Kidney (tissue), 14 donors: ENCODE measurements around the gene REXO5. TPM values are rescaled to one million over a fixed set of nuclear protein-coding genes. Genes with fewer than 3 reads are reported as not detected.

ENCODE experiments used
- DNase-seq, 5 donors: peaks; one replicate each; pipeline ENCODE4 v3.0.0-alpha.2; 2013 to 2020
- FAIRE-seq: peaks from 2 replicates; lab custom pipeline; 2012; peaks lifted over from hg19 to GRCh38; lab: Jason Lieb, UNC
- H3K27ac ChIP-seq, 2 donors: one replicate each; pipeline ENCODE4 v1.7.0; 2013; ENCODE audit warnings: low read depth in 2 of 2, low read length in 2 of 2, inconsistent platforms in 1 of 2
- H3K27me3 ChIP-seq: one replicate; pipeline ENCODE4 v1.7.1; 2013; ENCODE audit warnings: low read length, inconsistent platforms; ENCODE audit not compliant: control insufficient read depth, insufficient read depth
- H3K36me3 ChIP-seq, 3 donors: one replicate each; pipeline versions ENCODE4 v1.7.0 to v1.7.1; 2013; ENCODE audit warnings: low read length in 3 of 3, control low read depth in 1 of 3, inconsistent platforms in 1 of 3; ENCODE audit not compliant: insufficient read depth in 3 of 3, control insufficient read depth in 2 of 3
- H3K4me1 ChIP-seq, 3 donors: one replicate each; pipeline versions ENCODE4 v1.7.0 to v1.7.1; 2013; ENCODE audit warnings: low read length in 3 of 3, inconsistent platforms in 1 of 3, low read depth in 1 of 3; ENCODE audit not compliant: control insufficient read depth in 2 of 3, insufficient read depth in 2 of 3
- H3K4me3 ChIP-seq, 3 donors: one replicate each; pipeline versions ENCODE4 v1.7.0 to v1.8.1; 2013; ENCODE audit warnings: low read length in 3 of 3, control low read depth in 1 of 3, inconsistent platforms in 1 of 3
- H3K9ac ChIP-seq, 3 donors: one replicate each; pipeline versions ENCODE4 v1.7.0 to v1.7.1; 2013; ENCODE audit warnings: low read length in 3 of 3, control low read depth in 1 of 3, inconsistent platforms in 1 of 3
- H3K9me3 ChIP-seq, 3 donors: one replicate each; pipeline versions ENCODE4 v1.7.0 to v1.7.1; 2013; ENCODE audit warnings: low read length in 3 of 3, control low read depth in 1 of 3, inconsistent platforms in 1 of 3; ENCODE audit not compliant: control insufficient read depth in 2 of 3, insufficient read depth in 1 of 3
- intact Hi-C: fragments of 100-400 bp; cut with DNase I; formaldehyde crosslinking; loops from one replicate; pipeline ENCODE4 v1.11.1; 2022
- polyA plus RNA-seq: library from polyadenylated mRNA; stranded (reverse); fragments of 350-450 nt; fragmentation: Illumina TruSeq; extraction: RNeasy Lipid Tissue Mini Kit (QIAGEN cat#74804); gene quantifications from one replicate; pipeline ENCODE4 v1.2.3, GENCODE V29; 2014; ENCODE audit warnings: low read depth, low replicate concordance; ENCODE audit not compliant: insufficient read depth
- total RNA-seq: library from RNA; stranded (reverse); fragmentation: NEBNext Ultra II Directional; extraction: Animal tissue kit (Norgen Biotek cat#: 25700); gene quantifications from one replicate; pipeline ENCODE4 v1.2.1, GENCODE V29; 2021
- TF ChIP-seq, protein P1 (sequence below): IDR thresholded peaks from 3 replicates; pipeline ENCODE4 v1.5.1; 2012; ENCODE audit warnings: mild to moderate bottlenecking, moderate library complexity, borderline replicate concordance; ENCODE audit not compliant: insufficient read depth; ENCODE audit errors: extremely low read depth
- donor health status: control.
- donor health status: control.
- donor health status: control.
- donor health status: control.
- donor health status: control.
- donor health status: DM: yes; HTN: yes; CAD: no.
- donor health status: Normal renal cell carcinoma (clear cell type).

The REXO5 gene
- total and polyA plus RNA-seq, 2 donors from 2014 or later, result 1.6 to 2.1 TPM

DNA sequence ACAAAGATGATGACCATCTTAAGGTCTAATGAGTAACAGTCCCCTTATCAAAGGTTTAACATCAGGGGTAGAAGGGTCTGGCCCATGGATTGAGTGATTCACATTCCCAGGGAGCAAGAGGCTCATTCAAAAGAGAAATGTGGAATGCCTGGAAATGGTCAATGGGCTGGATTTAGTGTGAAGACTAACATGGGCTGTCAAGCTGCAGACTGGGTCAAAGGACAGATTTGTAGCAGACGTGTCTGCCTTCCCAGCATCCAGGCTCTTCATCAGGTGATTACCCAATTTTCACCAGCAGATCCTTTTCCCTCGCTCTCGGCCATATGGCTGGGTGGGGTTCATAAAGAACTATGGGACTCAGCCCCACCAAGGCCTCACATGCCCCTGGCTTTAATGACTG, 67.0 kb downstream of the REXO5 start:
- H3K4me3 ChIP-seq, result no peak overlapping the region
- H3K4me1 ChIP-seq, result peaks cover 0 to 47% (median 16%) of the 10 kb centered on the region in 3 donors
- TF ChIP-seq, protein P1, sequence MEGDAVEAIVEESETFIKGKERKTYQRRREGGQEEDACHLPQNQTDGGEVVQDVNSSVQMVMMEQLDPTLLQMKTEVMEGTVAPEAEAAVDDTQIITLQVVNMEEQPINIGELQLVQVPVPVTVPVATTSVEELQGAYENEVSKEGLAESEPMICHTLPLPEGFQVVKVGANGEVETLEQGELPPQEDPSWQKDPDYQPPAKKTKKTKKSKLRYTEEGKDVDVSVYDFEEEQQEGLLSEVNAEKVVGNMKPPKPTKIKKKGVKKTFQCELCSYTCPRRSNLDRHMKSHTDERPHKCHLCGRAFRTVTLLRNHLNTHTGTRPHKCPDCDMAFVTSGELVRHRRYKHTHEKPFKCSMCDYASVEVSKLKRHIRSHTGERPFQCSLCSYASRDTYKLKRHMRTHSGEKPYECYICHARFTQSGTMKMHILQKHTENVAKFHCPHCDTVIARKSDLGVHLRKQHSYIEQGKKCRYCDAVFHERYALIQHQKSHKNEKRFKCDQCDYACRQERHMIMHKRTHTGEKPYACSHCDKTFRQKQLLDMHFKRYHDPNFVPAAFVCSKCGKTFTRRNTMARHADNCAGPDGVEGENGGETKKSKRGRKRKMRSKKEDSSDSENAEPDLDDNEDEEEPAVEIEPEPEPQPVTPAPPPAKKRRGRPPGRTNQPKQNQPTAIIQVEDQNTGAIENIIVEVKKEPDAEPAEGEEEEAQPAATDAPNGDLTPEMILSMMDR, result no peak
- intact Hi-C loops, result no loop called here
- H3K36me3 ChIP-seq, result no peaks in the 10 kb centered on the region
- H3K27me3 ChIP-seq, result no peaks in the 10 kb centered on the region
- H3K9ac ChIP-seq, result no peak overlapping the region
- DNase-seq (no peak), FAIRE-seq (no peak)
- H3K9me3 ChIP-seq, result no peaks in the 10 kb centered on the region
- H3K27ac ChIP-seq, result peak overlapping the region in 1 of 2 donors; percentile 45

DNA sequence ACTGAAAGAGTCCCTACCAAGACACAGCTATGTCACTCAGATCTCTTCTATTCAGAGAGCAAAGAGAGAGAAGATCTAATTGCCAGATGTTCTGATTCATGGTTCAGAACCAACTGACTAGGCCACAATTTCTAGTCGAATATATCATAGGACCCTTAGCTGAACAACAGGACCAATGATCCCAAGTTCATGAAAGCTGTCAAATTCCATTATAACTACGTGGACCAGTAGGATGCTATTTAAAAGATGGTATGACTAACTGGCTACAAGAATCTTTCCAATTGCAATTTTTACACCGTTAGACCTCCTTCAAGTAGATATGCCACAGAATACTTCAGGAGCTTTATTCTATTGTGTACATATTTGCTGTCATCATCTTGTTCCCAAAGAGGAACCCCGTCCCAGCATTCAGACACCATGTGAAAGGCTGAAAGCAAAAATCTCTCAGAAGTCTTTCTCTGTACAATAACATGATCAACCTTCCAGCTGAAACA, 67.8 kb downstream of the REXO5 start:
- no peak for FAIRE-seq

DNA sequence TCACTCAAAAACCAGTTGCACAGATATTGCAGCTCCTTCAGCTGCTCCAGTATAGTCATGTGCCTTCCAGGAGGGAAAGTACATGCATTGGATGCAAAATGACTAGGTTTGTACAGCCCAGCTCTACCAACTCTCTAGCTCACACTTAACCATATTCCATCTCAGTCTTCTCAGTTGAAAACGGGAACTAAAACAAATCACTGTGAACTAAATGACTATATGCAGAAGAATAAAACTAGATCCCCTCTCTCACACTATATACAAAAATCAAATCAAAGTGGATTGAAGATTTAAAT, 69.0 kb downstream of the REXO5 start:
- Histone ChIP-seq H3K9ac (no peak overlapping the region), H3K27ac (no peak overlapping the region), H3K9me3 (no peaks in the 10 kb centered on the region), H3K36me3 (no peaks in the 10 kb centered on the region), H3K4me3 (no peak overlapping the region), H3K27me3 (no peaks in the 10 kb centered on the region), H3K4me1 (peaks cover 2 to 59% (median 13%) of the 10 kb centered on the region in 3 donors)
- no peak for FAIRE-seq
- no peak for DNase-seq
- TF ChIP-seq, protein P1, result no peak
- intact Hi-C loops, result no loop called here

More for the DNA sequence above, 67.8 kb downstream of the REXO5 start:
- Histone ChIP-seq H3K9ac (no peak overlapping the region), H3K27me3 (no peaks in the 10 kb centered on the region), H3K36me3 (no peaks in the 10 kb centered on the region), H3K9me3 (no peaks in the 10 kb centered on the region), H3K27ac (no peak overlapping the region), H3K4me1 (peaks cover 2 to 54% (median 16%) of the 10 kb centered on the region in 3 donors), H3K4me3 (no peak overlapping the region)
- TF ChIP-seq, protein P1, result no peak
- intact Hi-C loops, result no loop called here
- DNase-seq, result no peak

DNA sequence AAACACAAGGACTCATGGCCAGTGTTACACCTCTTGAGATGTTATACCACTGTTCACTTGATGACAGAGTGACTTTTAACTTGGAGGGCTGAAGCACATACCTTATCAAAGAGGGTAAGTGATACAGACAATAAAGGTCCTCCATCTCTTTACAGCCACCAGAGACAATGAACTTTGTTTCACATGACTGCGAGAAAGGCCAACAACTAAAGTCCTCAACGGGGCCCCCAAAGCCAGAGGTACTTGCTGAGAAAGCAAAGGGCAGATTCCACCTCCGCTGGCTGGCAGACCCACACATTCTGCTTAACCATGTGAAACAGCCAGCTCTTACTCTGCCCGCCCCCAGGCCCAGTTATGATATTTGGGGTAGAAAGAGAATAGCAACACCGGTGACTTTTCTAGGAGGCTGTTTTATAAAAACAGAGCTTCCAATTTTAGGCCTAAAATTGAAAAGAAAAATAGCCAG, 72.4 kb downstream of the REXO5 start:
- intact Hi-C loops, result no loop called here
- Histone ChIP-seq H3K27me3 (no peaks in the 10 kb centered on the region), H3K36me3 (no peaks in the 10 kb centered on the region), H3K4me1 (peaks cover 2 to 46% (median 11%) of the 10 kb centered on the region in 3 donors), H3K27ac (peak overlapping the region; percentile 35 to 81), H3K9ac (peak overlapping the region in 1 of 3 donors; percentile 4), H3K9me3 (no peaks in the 10 kb centered on the region), H3K4me3 (peak overlapping the region in 2 of 3 donors; percentile 20 to 27)
- TF ChIP-seq, protein P1, result no peak
- DNase-seq, result peak in 4 of 5 donors; percentile 60 to 84 (median 76)
- no peak for FAIRE-seq
